Thyroid gland (tissue), 4 donors: ENCODE measurements around the gene SLC17A1. TPM values are rescaled to one million over a fixed set of nuclear protein-coding genes. Genes with fewer than 3 reads are reported as not detected.

Experiments used
- DNase-seq, 2 donors: peaks; one replicate each; pipeline ENCODE4 v3.0.0-alpha.2; 2019
- H3K27ac ChIP-seq, 3 donors: fragments of 200-600 bp; sonication (generic); 1 replicate in 2 of 3; 2 replicates in 1 of 3; pipeline ENCODE4 v1.5.1; 2016 to 2019; ENCODE audit warnings: mild to moderate bottlenecking in 1 of 3, moderate library complexity in 1 of 3
- H3K27me3 ChIP-seq: fragments of 200-600 bp; sonication (generic); one replicate; pipeline ENCODE4 v1.5.1; 2019
- H3K36me3 ChIP-seq, 2 donors: fragments of 200-600 bp; sonication (generic); one replicate each; pipeline ENCODE4 v1.5.1; 2016 to 2019
- H3K4me1 ChIP-seq, 2 donors: fragments of 200-600 bp; sonication (generic); one replicate each; pipeline ENCODE4 v1.5.1; 2017 to 2019
- H3K4me3 ChIP-seq, 3 donors: fragments of 200-600 bp; sonication (generic); replicated peaks in 1 of 3; 1 replicate in 2 of 3; 2 replicates in 1 of 3; pipeline ENCODE4 v1.5.1; 2016; ENCODE audit warnings: mild to moderate bottlenecking in 1 of 3
- H3K9me3 ChIP-seq: fragments of 200-600 bp; sonication (generic); one replicate; pipeline ENCODE4 v1.5.1; 2017
- POLR2A ChIP-seq, 2 donors: fragments of 450-650 bp; IDR thresholded peaks; one replicate each; pipeline ENCODE4 v1.6.1; 2017; ENCODE audit warnings: antibody characterized with exemption in 2 of 2, mild to moderate bottlenecking in 2 of 2, moderate library complexity in 1 of 2
- WGBS, 2 donors: methylation state at CpG; one replicate each; pipeline ENCODE4 v1.1.5; 2017; 5-methylcytosine and 5-hydroxymethylcytosine counted together
- intact Hi-C: fragments of 100-400 bp; cut with DNase I; formaldehyde crosslinking; loops from one replicate; pipeline ENCODE4 v1.15.1; 2023
- total RNA-seq, 4 donors: library from RNA; depleted of rRNA; stranded (reverse); fragments of >200 nt; gene quantifications; one replicate each; pipeline ENCODE4 v1.2.3, GENCODE V29; 2016
- TF ChIP-seq, protein P1 (sequence below), 6 experiments: fragments of 200-600 bp in 3 of 6; fragments of 450-650 bp in 3 of 6; sonication (generic) in 3 of 6; IDR thresholded peaks; one replicate each; pipeline ENCODE4 v1.5.1; 2016 to 2019; ENCODE audit warnings: antibody characterized with exemption in 6 of 6, mild to moderate bottlenecking in 2 of 6, inconsistent platforms in 1 of 6, moderate library complexity in 1 of 6

SLC17A1 gene
- total RNA-seq, 4 donors from 2014 or later: not detected

DNA sequence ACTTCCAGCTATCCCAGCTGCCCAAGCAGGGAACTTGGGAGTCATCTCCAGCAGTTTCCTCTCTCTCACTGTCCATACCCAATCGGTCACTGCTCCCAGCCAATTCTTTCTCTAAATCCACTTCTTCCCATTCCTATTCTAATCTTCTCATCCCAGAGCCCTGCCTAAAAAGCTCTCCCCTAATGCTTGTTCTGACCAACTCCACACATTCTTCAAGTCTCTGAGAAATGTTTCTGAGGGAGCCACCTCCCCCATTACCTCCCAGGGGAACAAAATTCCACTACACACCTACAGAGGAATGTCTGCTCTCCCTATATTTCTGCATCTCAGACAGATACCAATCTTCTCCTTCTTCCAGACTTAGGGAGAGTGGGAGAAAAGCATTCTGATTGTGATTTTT is 63.3 kb downstream of the SLC17A1 start:
- no peak for DNase-seq
- H3K36me3 ChIP-seq: no peaks in the 10 kb centered on the region
- H3K27ac ChIP-seq: no peak overlapping the region
- TF ChIP-seq, protein P1, sequence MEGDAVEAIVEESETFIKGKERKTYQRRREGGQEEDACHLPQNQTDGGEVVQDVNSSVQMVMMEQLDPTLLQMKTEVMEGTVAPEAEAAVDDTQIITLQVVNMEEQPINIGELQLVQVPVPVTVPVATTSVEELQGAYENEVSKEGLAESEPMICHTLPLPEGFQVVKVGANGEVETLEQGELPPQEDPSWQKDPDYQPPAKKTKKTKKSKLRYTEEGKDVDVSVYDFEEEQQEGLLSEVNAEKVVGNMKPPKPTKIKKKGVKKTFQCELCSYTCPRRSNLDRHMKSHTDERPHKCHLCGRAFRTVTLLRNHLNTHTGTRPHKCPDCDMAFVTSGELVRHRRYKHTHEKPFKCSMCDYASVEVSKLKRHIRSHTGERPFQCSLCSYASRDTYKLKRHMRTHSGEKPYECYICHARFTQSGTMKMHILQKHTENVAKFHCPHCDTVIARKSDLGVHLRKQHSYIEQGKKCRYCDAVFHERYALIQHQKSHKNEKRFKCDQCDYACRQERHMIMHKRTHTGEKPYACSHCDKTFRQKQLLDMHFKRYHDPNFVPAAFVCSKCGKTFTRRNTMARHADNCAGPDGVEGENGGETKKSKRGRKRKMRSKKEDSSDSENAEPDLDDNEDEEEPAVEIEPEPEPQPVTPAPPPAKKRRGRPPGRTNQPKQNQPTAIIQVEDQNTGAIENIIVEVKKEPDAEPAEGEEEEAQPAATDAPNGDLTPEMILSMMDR (IDR thresholded peaks at IDR 0.05): no peak
- TF ChIP-seq POLR2A (IDR thresholded peaks at IDR 0.05): no peak
- H3K4me1 ChIP-seq: no peaks in the 10 kb centered on the region
- H3K4me3 ChIP-seq: no peak overlapping the region
- intact Hi-C loops: no loop called here
- H3K27me3 ChIP-seq: no peaks in the 10 kb centered on the region
- H3K9me3 ChIP-seq: no peaks in the 10 kb centered on the region
- 83 to 85% methylated on average over 1 of the region's 1 CpG for WGBS, 2 donors

DNA sequence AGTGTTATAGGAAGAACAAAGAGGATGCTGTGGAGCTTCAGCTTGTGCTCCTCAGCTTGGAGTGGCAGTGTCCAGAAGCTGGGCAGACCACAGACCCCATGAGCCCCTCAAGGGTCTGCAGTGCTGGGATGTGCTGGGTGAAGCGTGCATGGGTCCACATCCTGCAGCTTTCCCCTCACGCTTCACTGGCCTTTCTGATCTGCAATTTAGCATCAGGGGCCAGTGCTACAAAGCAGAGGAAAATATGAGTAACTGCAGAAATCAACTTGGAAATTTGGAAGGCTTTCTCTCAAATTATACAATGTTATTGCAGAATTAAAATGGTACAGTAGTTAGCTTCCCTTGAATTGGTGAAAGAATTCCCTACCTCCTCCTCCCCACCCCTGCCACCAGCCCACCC is 67.2 kb downstream of the SLC17A1 start:
- H3K9me3 ChIP-seq: no peaks in the 10 kb centered on the region
- intact Hi-C loops: no loop called here
- 84 to 100% methylated on average over 2 of the region's 2 CpGs for WGBS, 2 donors
- H3K4me1 ChIP-seq: no peaks in the 10 kb centered on the region
- TF ChIP-seq POLR2A (IDR thresholded peaks at IDR 0.05): no peak
- TF ChIP-seq, protein P1 (IDR thresholded peaks at IDR 0.05): no peak
- H3K36me3 ChIP-seq: no peaks in the 10 kb centered on the region
- no peak overlapping the region for H3K27ac ChIP-seq
- no peaks in the 10 kb centered on the region for H3K27me3 ChIP-seq
- no peak for DNase-seq
- no peak overlapping the region for H3K4me3 ChIP-seq

DNA sequence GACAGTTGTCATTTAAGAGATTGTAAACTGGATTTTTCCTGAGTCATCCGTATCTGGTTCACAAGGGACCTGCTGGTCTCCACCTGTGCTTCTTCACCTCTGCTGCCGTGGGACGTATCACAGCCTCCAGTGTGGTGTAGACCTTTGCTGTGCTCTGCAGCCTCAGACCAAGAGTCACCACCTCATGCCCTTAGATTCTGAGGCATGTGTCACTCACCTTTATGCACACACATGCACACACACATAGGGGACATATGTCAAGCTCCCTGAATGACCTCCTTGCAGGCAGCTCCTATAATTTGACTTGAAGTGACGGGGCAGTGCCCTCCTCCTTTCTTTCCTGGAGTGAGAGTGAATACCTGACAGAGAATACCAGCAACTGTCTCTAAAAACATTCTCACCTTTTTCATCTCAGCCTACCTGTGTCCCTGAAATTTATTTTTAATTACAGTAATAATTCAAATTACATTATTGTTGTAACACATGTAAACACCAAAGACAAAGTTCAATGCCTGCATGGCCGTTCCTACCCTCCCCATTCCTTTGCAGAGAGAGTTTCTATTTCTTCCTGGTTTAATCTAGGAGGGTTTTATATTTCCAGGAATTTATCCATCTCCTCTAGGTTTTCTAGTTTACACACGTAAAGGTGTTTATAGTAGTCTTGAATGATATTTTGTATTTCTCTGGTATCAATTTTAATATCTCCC is 73.8 kb downstream of the SLC17A1 start:
- WGBS, 2 donors: 88 to 90% methylated on average over 6 of the region's 6 CpGs
- intact Hi-C loops: no loop called here
- H3K27ac ChIP-seq: no peak overlapping the region
- H3K36me3 ChIP-seq: no peaks in the 10 kb centered on the region
- no peaks in the 10 kb centered on the region for H3K4me1 ChIP-seq
- TF ChIP-seq, protein P1 (IDR thresholded peaks at IDR 0.05): no peak
- TF ChIP-seq POLR2A (IDR thresholded peaks at IDR 0.05): no peak
- no peak overlapping the region for H3K4me3 ChIP-seq
- no peaks in the 10 kb centered on the region for H3K9me3 ChIP-seq
- DNase-seq: no peak
- H3K27me3 ChIP-seq: no peaks in the 10 kb centered on the region

DNA sequence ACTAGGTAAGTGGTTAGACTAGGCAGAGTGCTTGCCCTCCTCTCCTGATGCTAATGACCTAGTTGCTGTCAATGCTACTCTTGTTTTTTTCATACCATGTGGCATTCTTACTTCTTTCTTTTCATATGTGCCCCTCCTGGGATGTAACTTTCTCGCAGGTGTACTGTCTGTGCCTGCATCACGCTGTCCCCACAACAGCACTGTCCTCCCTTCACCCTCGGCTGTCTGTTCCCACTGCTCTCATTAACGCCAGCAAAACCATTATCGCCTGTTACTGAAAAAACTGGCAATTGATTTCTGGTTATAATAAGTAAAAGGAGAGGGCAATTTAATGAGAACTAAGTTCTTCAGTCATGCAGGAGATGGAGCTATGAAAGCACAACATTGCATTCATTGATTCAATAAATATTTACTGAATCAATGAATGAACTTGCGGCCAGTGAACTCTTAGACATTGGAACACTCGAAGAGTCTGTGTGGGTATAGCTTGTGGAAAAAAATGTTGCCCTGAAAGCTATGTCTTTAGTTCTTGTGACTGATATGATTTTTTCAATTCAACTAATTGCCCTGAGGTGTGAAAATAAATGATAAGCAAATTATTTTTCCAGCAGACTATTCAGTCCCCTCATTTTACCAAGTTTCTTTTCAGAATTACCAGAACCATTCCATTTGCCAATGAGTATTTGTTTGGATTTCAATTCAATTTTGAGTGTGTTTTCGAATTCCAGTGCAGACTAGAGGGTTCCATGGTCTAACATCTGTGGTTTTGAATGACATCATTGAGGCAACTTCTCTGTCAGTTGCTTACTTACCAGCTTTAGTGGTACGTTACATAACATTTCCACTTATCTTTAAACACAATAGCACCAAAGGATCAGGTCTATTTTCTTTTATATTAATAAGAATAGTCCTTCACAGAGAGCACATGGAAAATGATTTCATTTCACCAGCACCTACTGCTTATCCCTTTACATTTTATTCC is 75.2 kb downstream of the SLC17A1 start:
- DNase-seq: no peak
- H3K4me3 ChIP-seq: no peak overlapping the region
- no peaks in the 10 kb centered on the region for H3K4me1 ChIP-seq
- 86 to 87% methylated on average over 9 of the region's 9 CpGs for WGBS, 2 donors
- TF ChIP-seq, protein P1 (IDR thresholded peaks at IDR 0.05): no peak
- no peak for TF ChIP-seq POLR2A (IDR thresholded peaks at IDR 0.05)
- H3K36me3 ChIP-seq: no peaks in the 10 kb centered on the region
- intact Hi-C loops: no loop called here
- no peak overlapping the region for H3K27ac ChIP-seq
- no peaks in the 10 kb centered on the region for H3K9me3 ChIP-seq
- no peaks in the 10 kb centered on the region for H3K27me3 ChIP-seq

DNA sequence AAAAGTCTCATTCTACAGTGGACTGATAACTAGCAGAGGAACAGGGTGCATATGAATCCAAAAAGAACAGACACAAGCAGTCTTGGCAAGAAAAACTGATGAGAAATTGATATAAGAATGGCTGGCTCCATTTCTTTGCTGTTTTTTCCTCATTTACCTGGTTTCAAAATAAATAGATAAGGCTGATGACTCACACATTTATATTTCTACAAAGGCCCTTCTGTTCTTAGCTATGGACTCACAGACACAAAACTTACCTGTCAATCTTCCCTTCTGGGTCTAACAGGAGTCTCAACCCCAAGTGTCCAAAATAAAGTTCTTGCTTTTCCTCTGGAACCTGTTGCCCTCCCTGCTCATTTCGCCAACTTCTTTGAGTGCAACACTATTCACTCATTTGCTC is 76.4 kb downstream of the SLC17A1 start:
- H3K4me1 ChIP-seq: no peaks in the 10 kb centered on the region

More for the DNA sequence above, 76.4 kb downstream of the SLC17A1 start:
- intact Hi-C loops: no loop called here
- Histone ChIP-seq H3K4me3 (no peak overlapping the region), H3K27me3 (no peaks in the 10 kb centered on the region), H3K27ac (no peak overlapping the region), H3K9me3 (no peaks in the 10 kb centered on the region), H3K36me3 (no peaks in the 10 kb centered on the region)
- DNase-seq: no peak
- WGBS, 2 donors: 97 to 100% methylated on average over 1 of the region's 1 CpG
- TF ChIP-seq POLR2A (IDR thresholded peaks at IDR 0.05): no peak
- TF ChIP-seq, protein P1 (IDR thresholded peaks at IDR 0.05): no peak
